Hepatocyte (in vitro differentiated cells): ENCODE measurements around the gene FAM136A. TPM values are rescaled to one million over a fixed set of nuclear protein-coding genes. Genes with fewer than 3 reads are reported as not detected.
"Not testable (repeated sequence)": the region's sequence is repeated elsewhere in the genome, so short reads cannot be mapped to it uniquely, and the experiment has no call there.

ENCODE experiments used
- DNase-seq: peaks from one replicate; pipeline ENCODE4 v3.0.0-alpha.2; 2016; ENCODE audit warnings: low spot score
- H2AFZ ChIP-seq: fragments of 200-600 bp; sonication (generic); 2 replicates; pipeline ENCODE4 v1.6.0; 2016; ENCODE audit warnings: antibody characterized with exemption, mild to moderate bottlenecking
- H3K27ac ChIP-seq: fragments of 200-600 bp; sonication (generic); 2 replicates; pipeline ENCODE4 v1.5.1; 2016; ENCODE audit warnings: mild to moderate bottlenecking
- H3K27me3 ChIP-seq: fragments of 200-600 bp; sonication (generic); 2 replicates; pipeline ENCODE4 v1.6.1; 2016
- H3K36me3 ChIP-seq: fragments of 200-600 bp; sonication (generic); replicated peaks from 2 replicates; pipeline ENCODE4 v1.5.1; 2016; ENCODE audit warnings: low read depth; ENCODE audit not compliant: insufficient read depth
- H3K4me1 ChIP-seq: fragments of 200-600 bp; sonication (generic); 2 replicates; pipeline ENCODE4 v1.5.1; 2016; ENCODE audit warnings: mild to moderate bottlenecking, moderate library complexity; ENCODE audit not compliant: insufficient read depth
- H3K4me2 ChIP-seq: fragments of 200-600 bp; sonication (generic); 2 replicates; pipeline ENCODE4 v1.6.0; 2016
- H3K4me3 ChIP-seq: fragments of 200-600 bp; sonication (generic); 2 replicates; pipeline ENCODE4 v1.5.1; 2016; ENCODE audit warnings: mild to moderate bottlenecking
- H3K79me2 ChIP-seq: fragments of 200-600 bp; sonication (generic); 2 replicates; pipeline ENCODE4 v1.6.0; 2017; ENCODE audit warnings: mild to moderate bottlenecking
- H3K9me2 ChIP-seq: fragments of 200-600 bp; sonication (generic); replicated peaks from 2 replicates; pipeline ENCODE4 v1.6.0; 2017; ENCODE audit warnings: mild to moderate bottlenecking; ENCODE audit not compliant: insufficient read depth
- H3K9me3 ChIP-seq: fragments of 200-600 bp; sonication (generic); 2 replicates; pipeline ENCODE4 v1.5.1; 2016; ENCODE audit warnings: low read depth, mild to moderate bottlenecking
- H4K20me1 ChIP-seq: fragments of 200-600 bp; sonication (generic); 2 replicates; pipeline ENCODE4 v1.6.0; 2016; ENCODE audit warnings: mild to moderate bottlenecking; ENCODE audit not compliant: insufficient read depth, poor library complexity, severe bottlenecking
- EZH2 ChIP-seq: fragments of 200-600 bp; sonication (generic); IDR thresholded peaks from 2 replicates; pipeline ENCODE4 v1.6.1; 2016; ENCODE audit warnings: antibody characterized with exemption, mild to moderate bottlenecking, borderline replicate concordance
- EZH2phosphoT487 ChIP-seq: fragments of 200-600 bp; sonication (generic); IDR thresholded peaks from one replicate; pipeline ENCODE4 v1.6.1; 2018; ENCODE audit warnings: antibody characterized with exemption, mild to moderate bottlenecking, low read depth, moderate library complexity; ENCODE audit not compliant: unreplicated experiment, severe bottlenecking
- WGBS: methylation state at CpG from one replicate; pipeline ENCODE4 v1.1.6; 2016; ENCODE audit warnings: low lambda C conversion rate; ENCODE audit errors: missing lambda C conversion rate; 5-methylcytosine and 5-hydroxymethylcytosine counted together
- polyA plus RNA-seq: library from polyadenylated mRNA; unstranded; fragments of >200 nt; fragmentation: Nextera tagmentation; extraction: Ambion mirVana; gene quantifications from 2 replicates; pipeline ENCODE4 v1.2.1, GENCODE V29; 2016
- total RNA-seq: library from RNA; depleted of rRNA; stranded (reverse); fragments of >200 nt; gene quantifications from 2 replicates; pipeline ENCODE4 v1.2.3, GENCODE V29; 2014
- TF ChIP-seq, protein P1 (sequence below): fragments of 200-600 bp; sonication (generic); IDR thresholded peaks from 2 replicates; pipeline ENCODE4 v1.5.1; 2016; ENCODE audit warnings: antibody characterized with exemption, mild to moderate bottlenecking; ENCODE audit not compliant: poor library complexity

Gene FAM136A
- total and polyA plus RNA-seq, 2 experiments from 2014 or later, result 56.1 to 63.6 TPM

GRCh38 chr2:70304498-70304897, 2.6 kb upstream of the FAM136A start:
- Histone ChIP-seq H2AFZ (no peak overlapping the region), H3K27ac (no peak overlapping the region), H3K9me3 (no peaks in the 10 kb centered on the region), H3K4me3 (no peak overlapping the region), H3K4me2 (no peak overlapping the region), H3K4me1 (peaks cover 5% of the 10 kb centered on the region), H3K9me2 (no peaks in the 10 kb centered on the region), H3K36me3 (no peaks in the 10 kb centered on the region), H3K27me3 (no peaks in the 10 kb centered on the region), H4K20me1 (no peaks in the 10 kb centered on the region), H3K79me2 (peaks cover 9% of the 10 kb centered on the region)
- no peak for TF ChIP-seq EZH2phosphoT487
- TF ChIP-seq EZH2, result no peak
- TF ChIP-seq, protein P1, sequence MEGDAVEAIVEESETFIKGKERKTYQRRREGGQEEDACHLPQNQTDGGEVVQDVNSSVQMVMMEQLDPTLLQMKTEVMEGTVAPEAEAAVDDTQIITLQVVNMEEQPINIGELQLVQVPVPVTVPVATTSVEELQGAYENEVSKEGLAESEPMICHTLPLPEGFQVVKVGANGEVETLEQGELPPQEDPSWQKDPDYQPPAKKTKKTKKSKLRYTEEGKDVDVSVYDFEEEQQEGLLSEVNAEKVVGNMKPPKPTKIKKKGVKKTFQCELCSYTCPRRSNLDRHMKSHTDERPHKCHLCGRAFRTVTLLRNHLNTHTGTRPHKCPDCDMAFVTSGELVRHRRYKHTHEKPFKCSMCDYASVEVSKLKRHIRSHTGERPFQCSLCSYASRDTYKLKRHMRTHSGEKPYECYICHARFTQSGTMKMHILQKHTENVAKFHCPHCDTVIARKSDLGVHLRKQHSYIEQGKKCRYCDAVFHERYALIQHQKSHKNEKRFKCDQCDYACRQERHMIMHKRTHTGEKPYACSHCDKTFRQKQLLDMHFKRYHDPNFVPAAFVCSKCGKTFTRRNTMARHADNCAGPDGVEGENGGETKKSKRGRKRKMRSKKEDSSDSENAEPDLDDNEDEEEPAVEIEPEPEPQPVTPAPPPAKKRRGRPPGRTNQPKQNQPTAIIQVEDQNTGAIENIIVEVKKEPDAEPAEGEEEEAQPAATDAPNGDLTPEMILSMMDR, result no peak
- DNase-seq, result no peak
- 56% methylated on average over 4 of the region's 4 CpGs for WGBS

DNA sequence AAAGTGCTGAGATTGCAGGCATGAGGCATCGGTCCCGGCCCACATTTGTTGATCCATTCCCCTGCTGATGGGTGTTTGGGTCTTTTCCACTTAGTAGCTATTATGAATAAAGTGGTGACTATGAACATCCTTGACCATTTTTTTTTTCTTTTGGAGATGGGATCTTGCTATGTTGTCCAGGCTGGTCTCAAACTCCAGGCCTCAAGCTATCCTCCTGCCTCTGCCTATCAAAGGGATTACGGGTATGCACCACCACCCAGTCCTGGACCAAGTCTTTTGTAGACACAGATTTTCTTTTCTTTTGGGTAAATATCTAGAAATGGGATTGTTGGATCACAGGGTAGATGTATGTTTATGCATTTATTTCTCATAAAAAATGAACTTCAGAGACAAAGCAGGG, 1.3 kb upstream of the FAM136A start:
- no peaks in the 10 kb centered on the region for H4K20me1 ChIP-seq
- WGBS, result 93% methylated on average over 3 of the region's 3 CpGs
- DNase-seq, result no peak
- H3K9me2 ChIP-seq, result no peaks in the 10 kb centered on the region
- H2AFZ ChIP-seq, result no peak overlapping the region
- no peaks in the 10 kb centered on the region for H3K36me3 ChIP-seq
- no peak overlapping the region for H3K4me3 ChIP-seq
- no peak overlapping the region for H3K27ac ChIP-seq
- H3K27me3 ChIP-seq, result no peaks in the 10 kb centered on the region
- H3K79me2 ChIP-seq, result peaks cover 9% of the 10 kb centered on the region
- peaks cover 5% of the 10 kb centered on the region for H3K4me1 ChIP-seq
- TF ChIP-seq EZH2, result no peak
- TF ChIP-seq, protein P1, result no peak
- no peak for TF ChIP-seq EZH2phosphoT487
- H3K4me2 ChIP-seq, result no peak overlapping the region
- H3K9me3 ChIP-seq, result no peaks in the 10 kb centered on the region

DNA sequence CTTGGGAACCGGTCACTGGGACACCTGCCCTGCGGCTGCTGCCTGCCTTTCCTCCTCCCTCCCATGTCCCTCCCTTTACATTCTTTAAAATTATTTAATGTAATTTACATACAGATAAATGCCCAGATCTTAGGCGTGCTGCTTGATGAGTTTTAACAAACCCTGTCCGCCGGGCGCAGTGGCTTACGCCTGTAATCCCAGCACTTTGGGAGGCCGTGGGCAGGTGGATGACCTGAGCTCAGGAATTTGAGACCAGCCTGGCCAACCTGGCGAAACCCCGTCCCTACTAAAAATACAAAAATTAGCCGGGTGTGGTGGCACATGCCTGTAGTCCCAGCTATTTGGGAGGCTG, 304 bp upstream of the FAM136A start:
- WGBS, result 60% methylated on average over 11 of the region's 11 CpGs
- not testable (repeated sequence) for H3K27me3 ChIP-seq, H3K79me2 ChIP-seq, DNase-seq, H3K4me3 ChIP-seq, H3K4me1 ChIP-seq, H4K20me1 ChIP-seq, H3K9me2 ChIP-seq, H3K36me3 ChIP-seq, H2AFZ ChIP-seq, H3K9me3 ChIP-seq, H3K27ac ChIP-seq
- H3K4me2 ChIP-seq, result peak overlapping the region; percentile 66

- 70% methylated on average over 10 of the region's 10 CpGs for WGBS
- peak overlapping the region; percentile 91 for H3K4me2 ChIP-seq
- no peaks in the 10 kb centered on the region for H3K36me3 ChIP-seq
- no peaks in the 10 kb centered on the region for H3K27me3 ChIP-seq
- peaks cover 5% of the 10 kb centered on the region for H3K4me1 ChIP-seq
- peak overlapping the region; percentile 94 for H3K27ac ChIP-seq
- DNase-seq, result peak; percentile 5
- peaks cover 9% of the 10 kb centered on the region for H3K79me2 ChIP-seq
- H4K20me1 ChIP-seq, result no peaks in the 10 kb centered on the region
- no peaks in the 10 kb centered on the region for H3K9me3 ChIP-seq
- TF ChIP-seq, protein P1, result peak; percentile 45
- TF ChIP-seq EZH2phosphoT487, result no peak
- peak overlapping the region; percentile 98 for H2AFZ ChIP-seq
- H3K9me2 ChIP-seq, result no peaks in the 10 kb centered on the region
- H3K4me3 ChIP-seq, result peak overlapping the region; percentile 87
Measured at GRCh38 chr2:70300771-70301343, 1.0 kb downstream of the FAM136A start.

- H3K27me3 ChIP-seq, H3K9me2 ChIP-seq, H2AFZ ChIP-seq, H3K4me1 ChIP-seq, H3K36me3 ChIP-seq, H3K4me2 ChIP-seq, H3K9me3 ChIP-seq, H3K4me3 ChIP-seq, DNase-seq, H4K20me1 ChIP-seq, H3K27ac ChIP-seq: not testable (repeated sequence)
- WGBS, result 98% methylated on average over 4 of the region's 4 CpGs
- peaks cover 11% of the 10 kb centered on the region for H3K79me2 ChIP-seq
Measured at GRCh38 chr2:70297828-70298227, 4.0 kb downstream of the FAM136A start.
